LNCAP (cell line): Measurements from ENCODE around the gene THRAP3.

Source experiments
- TF ChIP-seq, protein P1 (sequence below): fragments of 450-650 bp; IDR thresholded peaks from 2 replicates; pipeline ENCODE4 v1.5.1; 2017; ENCODE audit warnings: mild to moderate bottlenecking

THRAP3 gene

DNA sequence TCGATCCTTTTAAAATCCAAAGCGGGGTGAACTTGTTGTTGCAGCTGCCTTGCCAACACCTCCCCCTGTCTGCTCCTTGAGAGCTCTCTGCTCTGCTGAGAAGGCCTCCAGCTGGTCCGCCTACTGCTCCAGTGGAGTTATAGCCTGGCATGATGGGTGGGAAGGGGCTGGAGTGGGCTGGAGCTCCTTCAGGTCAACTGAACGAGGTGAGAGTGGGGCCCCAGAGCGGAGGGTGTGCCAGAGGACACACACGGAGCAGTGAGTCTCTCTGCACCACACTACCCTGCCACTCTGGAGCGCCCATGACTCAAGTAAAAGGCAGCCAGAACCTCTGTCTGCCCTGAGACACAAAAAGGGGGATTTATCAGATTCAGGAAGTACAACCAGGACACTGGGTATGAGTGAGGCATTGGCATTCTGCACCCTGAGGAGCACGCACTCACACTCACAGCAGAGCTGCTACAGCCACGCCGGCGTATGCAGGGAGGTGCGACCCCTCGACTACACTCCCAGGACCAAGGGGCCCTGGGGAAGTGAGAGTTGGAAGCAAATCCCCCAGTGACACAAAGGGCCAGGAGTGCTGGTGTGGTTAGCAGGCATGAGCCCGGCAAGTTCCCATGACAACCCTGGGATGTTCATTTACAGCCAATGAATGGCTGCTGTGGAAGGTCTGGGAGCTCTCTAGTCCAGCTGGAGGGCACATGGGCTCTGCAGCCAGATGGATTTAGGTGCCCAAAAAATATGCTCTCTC is 127.2 kb downstream of the THRAP3 start:
- TF ChIP-seq, protein P1, sequence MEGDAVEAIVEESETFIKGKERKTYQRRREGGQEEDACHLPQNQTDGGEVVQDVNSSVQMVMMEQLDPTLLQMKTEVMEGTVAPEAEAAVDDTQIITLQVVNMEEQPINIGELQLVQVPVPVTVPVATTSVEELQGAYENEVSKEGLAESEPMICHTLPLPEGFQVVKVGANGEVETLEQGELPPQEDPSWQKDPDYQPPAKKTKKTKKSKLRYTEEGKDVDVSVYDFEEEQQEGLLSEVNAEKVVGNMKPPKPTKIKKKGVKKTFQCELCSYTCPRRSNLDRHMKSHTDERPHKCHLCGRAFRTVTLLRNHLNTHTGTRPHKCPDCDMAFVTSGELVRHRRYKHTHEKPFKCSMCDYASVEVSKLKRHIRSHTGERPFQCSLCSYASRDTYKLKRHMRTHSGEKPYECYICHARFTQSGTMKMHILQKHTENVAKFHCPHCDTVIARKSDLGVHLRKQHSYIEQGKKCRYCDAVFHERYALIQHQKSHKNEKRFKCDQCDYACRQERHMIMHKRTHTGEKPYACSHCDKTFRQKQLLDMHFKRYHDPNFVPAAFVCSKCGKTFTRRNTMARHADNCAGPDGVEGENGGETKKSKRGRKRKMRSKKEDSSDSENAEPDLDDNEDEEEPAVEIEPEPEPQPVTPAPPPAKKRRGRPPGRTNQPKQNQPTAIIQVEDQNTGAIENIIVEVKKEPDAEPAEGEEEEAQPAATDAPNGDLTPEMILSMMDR, result no peak

DNA sequence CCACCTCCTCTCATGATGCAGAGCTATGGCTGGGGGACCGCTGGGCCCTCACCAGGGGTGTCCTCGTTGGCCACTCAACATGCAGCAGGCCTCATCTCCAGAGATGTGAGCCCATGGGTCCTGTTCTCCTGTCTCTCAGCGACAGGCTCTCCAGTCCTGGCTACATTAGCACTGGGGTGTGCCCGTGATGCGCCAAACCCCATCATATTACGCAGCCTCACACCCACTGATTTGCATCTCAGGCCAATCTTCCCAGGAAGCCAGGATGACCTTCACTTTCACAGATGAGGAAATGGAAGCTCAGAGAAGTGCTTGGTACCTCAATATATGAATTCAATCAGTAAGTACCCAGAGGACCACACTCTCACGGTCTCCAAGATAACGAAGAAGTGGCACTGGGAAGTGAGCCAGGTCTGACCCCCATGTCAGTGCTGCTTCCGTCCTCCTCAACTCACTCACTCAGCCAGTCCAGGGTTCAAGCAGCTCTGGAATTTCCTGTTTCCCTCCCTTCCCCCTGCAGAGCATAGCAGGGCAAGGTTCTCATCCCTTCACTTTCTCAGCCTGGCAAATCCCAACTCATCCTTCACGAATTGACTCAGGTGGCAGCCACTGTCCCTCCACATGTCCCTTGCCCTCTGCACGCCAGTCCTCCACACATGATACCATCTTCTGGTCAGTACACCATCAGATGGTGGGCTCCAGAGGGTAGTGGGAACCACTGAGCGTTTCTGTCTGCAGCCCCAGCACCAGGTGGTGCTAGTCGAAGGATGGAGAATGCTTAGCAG is 128.1 kb downstream of the THRAP3 start:
- TF ChIP-seq, protein P1, result no peak

DNA sequence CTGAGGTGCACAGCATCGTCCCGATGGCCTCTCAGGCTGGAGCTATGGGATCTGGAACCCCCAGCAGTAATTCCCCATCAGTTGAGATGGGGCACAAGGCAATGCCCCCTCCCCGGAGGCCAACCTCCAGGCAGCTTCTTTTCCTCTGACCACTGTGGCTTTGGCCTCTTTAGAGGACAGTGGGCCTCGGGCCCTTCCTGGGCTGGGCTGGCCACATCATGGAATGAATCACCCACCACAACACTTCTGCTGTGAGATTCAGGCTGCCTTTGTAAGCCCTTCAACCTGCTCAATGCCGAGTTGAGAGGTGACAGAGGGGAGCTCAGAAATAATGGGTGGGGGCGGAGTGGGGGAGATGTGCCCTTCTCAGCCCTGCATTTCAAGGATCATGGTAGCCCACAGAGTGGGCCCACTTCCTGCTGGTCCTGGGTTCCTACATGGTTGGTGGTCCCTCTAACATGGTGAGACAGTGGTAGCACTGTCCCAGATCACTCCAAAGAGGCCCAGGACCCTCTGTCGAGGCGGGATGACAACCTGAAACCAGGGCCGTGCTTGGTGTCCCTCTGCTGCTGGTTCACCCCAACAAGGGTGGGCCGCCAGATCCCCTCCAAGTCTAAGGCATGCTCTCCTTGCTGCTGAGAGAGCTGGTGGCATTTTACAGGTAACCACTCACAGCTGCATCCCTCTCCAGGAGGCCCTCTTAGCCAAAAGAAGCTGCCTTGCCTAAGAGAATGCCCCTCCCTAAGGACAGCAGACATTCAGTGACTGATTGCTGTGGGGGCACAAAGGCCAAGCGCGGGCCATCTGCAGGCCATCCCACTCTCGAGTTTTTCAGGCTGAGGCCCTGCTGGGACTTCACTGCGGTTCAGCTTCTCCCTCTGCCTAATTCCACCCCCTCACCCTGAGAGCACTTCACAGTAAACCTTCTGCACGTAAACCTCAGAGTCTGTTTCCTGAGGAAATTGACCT is 129.0 kb downstream of the THRAP3 start:
- TF ChIP-seq, protein P1, result no peak

DNA sequence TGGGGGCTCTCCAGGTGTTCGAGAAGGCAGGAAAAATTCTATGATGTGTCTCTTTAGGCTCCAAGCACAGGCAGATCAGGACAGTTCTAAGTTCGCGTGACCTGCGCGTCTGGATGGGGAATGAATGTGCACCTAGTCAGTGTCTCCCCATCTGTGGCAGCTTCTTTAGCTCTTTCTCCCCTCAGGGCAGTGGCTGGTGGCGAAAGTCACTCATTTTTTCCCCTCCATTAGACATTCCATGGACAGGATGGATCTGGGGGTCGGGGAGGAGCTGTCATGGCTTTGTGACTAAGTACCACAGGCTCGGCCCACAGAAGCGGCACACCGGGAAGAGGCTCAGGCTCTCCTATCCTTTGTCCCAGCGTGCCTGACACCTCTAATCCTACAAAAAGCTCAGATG is 130.2 kb downstream of the THRAP3 start:
- TF ChIP-seq, protein P1, result no peak
